ENCODE data around the gene ADK. TPM values are rescaled to one million over a fixed set of nuclear protein-coding genes. Genes with fewer than 3 reads are reported as not detected.
A peak's percentile ranks its signal among the peaks of the same experiment; 100 is the strongest.

ADK gene
- total RNA-seq, 1 experiment from 2014 or later: 66.6 TPM

DNA sequence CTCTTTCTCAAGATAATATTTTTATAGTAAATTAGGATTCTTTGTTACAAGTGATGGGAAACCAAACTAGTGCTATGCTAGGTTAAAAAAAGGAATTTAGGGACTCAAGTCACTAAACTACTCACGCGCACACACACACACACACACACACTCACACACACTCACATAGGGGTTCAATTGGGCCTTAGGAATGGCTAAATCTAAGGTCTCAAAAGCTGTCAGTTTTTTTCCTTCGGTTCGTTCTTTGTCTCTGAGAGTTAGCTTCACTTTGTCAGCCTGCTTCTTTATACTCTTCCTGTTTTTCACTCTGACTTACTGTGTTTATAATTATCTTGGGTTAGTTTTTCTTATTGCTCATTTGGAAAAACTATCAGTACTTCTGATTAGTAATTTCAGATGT lies 138.9 kb downstream of the ADK start:
- Mint-ChIP-seq H3K4me1 (ENCODE audit: low read depth, unreplicated experiment) (peaks cover 27% of the 10 kb centered on the region), H3K36me3 (ENCODE audit: insufficient read depth, unreplicated experiment) (no peaks in the 10 kb centered on the region), H3K4me3 (ENCODE audit: low read depth, unreplicated experiment) (no peak overlapping the region), H3K27me3 (ENCODE audit: unreplicated experiment) (no peaks in the 10 kb centered on the region), H3K9me3 (ENCODE audit: low read depth, unreplicated experiment) (peaks cover 2% of the 10 kb centered on the region), H3K27ac (ENCODE audit: unreplicated experiment) (no peak overlapping the region)
- DNase-seq: no peak
- BruUV-seq (replicated peaks): no TSS peak
- CTCF ChIA-PET: no interaction called here
- intact Hi-C loops (cut with micrococcal nuclease; ENCODE audit: unreplicated experiment): no loop called here
- no peak for TF ChIP-seq CTCF (IDR thresholded peaks at IDR 0.05; ENCODE audit: unreplicated experiment)

- H3K27me3 Mint-ChIP-seq (ENCODE audit: unreplicated experiment): no peaks in the 10 kb centered on the region
- no peak for TF ChIP-seq CTCF (IDR thresholded peaks at IDR 0.05; ENCODE audit: unreplicated experiment)
- no peak for DNase-seq
- peaks cover 2% of the 10 kb centered on the region for H3K9me3 Mint-ChIP-seq (ENCODE audit: low read depth, unreplicated experiment)
- CTCF ChIA-PET: no interaction called here
- BruUV-seq (replicated peaks): no TSS peak
- H3K4me3 Mint-ChIP-seq (ENCODE audit: low read depth, unreplicated experiment): no peak overlapping the region
- no peak overlapping the region for H3K27ac Mint-ChIP-seq (ENCODE audit: unreplicated experiment)
- peaks cover 27% of the 10 kb centered on the region for H3K4me1 Mint-ChIP-seq (ENCODE audit: low read depth, unreplicated experiment)
- no peaks in the 10 kb centered on the region for H3K36me3 Mint-ChIP-seq (ENCODE audit: insufficient read depth, unreplicated experiment)
- intact Hi-C loops (cut with micrococcal nuclease; ENCODE audit: unreplicated experiment): no loop called here
Measured at GRCh38 chr10:74290708-74291107, 139.7 kb downstream of the ADK start.

- no peak for TF ChIP-seq CTCF (IDR thresholded peaks at IDR 0.05; ENCODE audit: unreplicated experiment)
- Mint-ChIP-seq H3K27ac (ENCODE audit: unreplicated experiment) (peak overlapping the region; percentile 51), H3K36me3 (ENCODE audit: insufficient read depth, unreplicated experiment) (no peaks in the 10 kb centered on the region), H3K4me1 (ENCODE audit: low read depth, unreplicated experiment) (peaks cover 27% of the 10 kb centered on the region), H3K27me3 (ENCODE audit: unreplicated experiment) (no peaks in the 10 kb centered on the region), H3K9me3 (ENCODE audit: low read depth, unreplicated experiment) (peaks cover 2% of the 10 kb centered on the region), H3K4me3 (ENCODE audit: low read depth, unreplicated experiment) (no peak overlapping the region)
- no TSS peak for BruUV-seq (replicated peaks)
- peak; percentile 34 for DNase-seq
- CTCF ChIA-PET: no interaction called here
- intact Hi-C loops (cut with micrococcal nuclease; ENCODE audit: unreplicated experiment): no loop called here
Measured at GRCh38 chr10:74292871-74293427, 141.9 kb downstream of the ADK start.

DNA sequence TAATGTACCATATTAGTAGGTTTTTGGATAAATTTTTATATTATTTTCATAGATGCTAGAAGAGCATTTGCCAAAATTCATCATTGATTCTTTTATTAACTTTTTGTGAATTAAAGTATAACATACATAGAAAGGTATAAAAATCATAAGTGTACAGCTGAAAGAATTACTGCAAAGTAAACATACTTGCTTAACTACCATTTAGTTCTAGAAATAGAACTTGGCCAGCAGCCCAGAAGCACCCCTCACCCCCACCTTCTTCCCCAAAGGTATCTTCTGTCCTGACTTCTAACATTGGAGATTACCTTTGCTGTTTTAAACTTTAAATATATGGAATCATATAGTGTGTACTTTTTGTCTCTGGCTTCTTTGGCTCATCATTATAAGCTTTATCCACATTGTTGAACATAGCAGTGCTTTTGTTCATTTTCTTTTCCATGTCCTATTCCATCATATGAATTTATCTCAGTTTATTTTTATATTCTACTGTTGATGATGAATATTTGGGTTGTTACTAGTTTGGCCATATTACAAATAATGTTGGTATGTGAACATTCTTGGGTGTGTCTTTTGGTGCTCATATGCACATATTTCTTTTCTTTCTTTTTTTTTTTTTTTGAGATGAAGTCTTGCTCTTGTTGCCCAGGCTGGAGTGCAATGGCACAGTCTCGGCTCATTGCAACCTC lies 142.8 kb downstream of the ADK start:
- intact Hi-C loops (cut with micrococcal nuclease; ENCODE audit: unreplicated experiment): no loop called here
- CTCF ChIA-PET: interaction anchor here (0.7 kb wide), 1 partner anchor 64 kb away, joined by 3 read pairs; no protein-coding TSS in a partner anchor

More for the DNA sequence above, 142.8 kb downstream of the ADK start:
- Mint-ChIP-seq H3K9me3 (ENCODE audit: low read depth, unreplicated experiment) (peaks cover 2% of the 10 kb centered on the region), H3K4me1 (ENCODE audit: low read depth, unreplicated experiment) (peaks cover 27% of the 10 kb centered on the region), H3K27ac (ENCODE audit: unreplicated experiment) (peak overlapping the region; percentile 76), H3K4me3 (ENCODE audit: low read depth, unreplicated experiment) (no peak overlapping the region), H3K27me3 (ENCODE audit: unreplicated experiment) (no peaks in the 10 kb centered on the region), H3K36me3 (ENCODE audit: insufficient read depth, unreplicated experiment) (no peaks in the 10 kb centered on the region)
- no TSS peak for BruUV-seq (replicated peaks)
- TF ChIP-seq CTCF (IDR thresholded peaks at IDR 0.05; ENCODE audit: unreplicated experiment): no peak
- peak; percentile 66 for DNase-seq
